Lung (tissue), 12 donors: Measurements from ENCODE around the gene TMEM80. TPM values are rescaled to one million over a fixed set of nuclear protein-coding genes. Genes with fewer than 3 reads are reported as not detected.

ENCODE experiments used
- ATAC-seq: fragments of 200-7000 bp; cut with Tn5 transposase; one replicate; pipeline ENCODE4 v1.9.1; 2020; ENCODE audit warnings: moderate number of reproducible peaks; ENCODE audit not compliant: insufficient read depth, low FRiP score
- DNase-seq, 3 donors: peaks; one replicate each; pipeline ENCODE4 v3.0.0-alpha.2; 2013 to 2017
- H3K27ac ChIP-seq, 2 donors: one replicate each; pipeline ENCODE4 v1.5.1; 2013; ENCODE audit warnings: mild to moderate bottlenecking in 2 of 2, moderate library complexity in 2 of 2, control low read depth in 1 of 2, inconsistent platforms in 1 of 2, low read depth in 1 of 2, low read length in 1 of 2
- H3K27me3 ChIP-seq, 3 donors: one replicate each; pipeline ENCODE4 v1.5.1; 2013; ENCODE audit warnings: low read length in 2 of 3; ENCODE audit not compliant: control insufficient read depth in 3 of 3, insufficient read depth in 3 of 3
- H3K36me3 ChIP-seq, 4 donors: one replicate each; pipeline ENCODE4 v1.5.1; 2013; ENCODE audit warnings: low read length in 4 of 4, mild to moderate bottlenecking in 1 of 4, moderate library complexity in 1 of 4; ENCODE audit not compliant: control insufficient read depth in 4 of 4, insufficient read depth in 4 of 4
- H3K4me1 ChIP-seq, 5 donors: one replicate each; pipeline ENCODE4 v1.5.1; 2013; ENCODE audit warnings: low read length in 5 of 5, mild to moderate bottlenecking in 2 of 5, moderate library complexity in 1 of 5; ENCODE audit not compliant: control insufficient read depth in 5 of 5, insufficient read depth in 5 of 5
- H3K4me3 ChIP-seq: one replicate; pipeline ENCODE4 v1.5.1; 2013; ENCODE audit warnings: mild to moderate bottlenecking, control low read depth, moderate library complexity
- H3K9ac ChIP-seq, 2 donors: one replicate each; pipeline ENCODE4 v1.5.1; 2013; ENCODE audit warnings: low read length in 2 of 2, control low read depth in 1 of 2; ENCODE audit not compliant: insufficient read depth in 1 of 2
- H3K9me3 ChIP-seq, 4 donors: one replicate each; pipeline ENCODE4 v1.5.1; 2013; ENCODE audit warnings: low read length in 3 of 4, mild to moderate bottlenecking in 1 of 4, moderate library complexity in 1 of 4; ENCODE audit not compliant: control insufficient read depth in 4 of 4, insufficient read depth in 3 of 4
- CTCF ChIP-seq: IDR thresholded peaks from 2 replicates; pipeline ENCODE4 v1.5.1; 2012; ENCODE audit warnings: mild to moderate bottlenecking; ENCODE audit errors: control extremely low read depth, extremely low read depth
- WGBS, 2 donors: extraction: QIAGEN DNeasy Blood & Tissue Kit; methylation state at CpG; one replicate each; pipeline ENCODE4 v1.1.7; 2013; 5-methylcytosine and 5-hydroxymethylcytosine counted together
- polyA plus RNA-seq, 2 donors: library from polyadenylated mRNA; stranded (reverse); fragments of 200-250 nt; gene quantifications; one replicate each; pipeline ENCODE4 v1.2.1, GENCODE V29; 2013
- total RNA-seq, 2 donors: library from RNA; depleted of rRNA in 1 of 2; stranded (reverse); fragments of >200 nt in 1 of 2; gene quantifications; one replicate each; pipeline ENCODE4 v1.2.1, GENCODE V29; 2014 to 2021
- donor health status: control.
- donor health status: control.
- donor health status: Bipolar disorder and iron deficiency.
- donor health status: healthy.
- donor health status: DM: yes; HTN: yes; CAD: no.

The TMEM80 gene
- total and polyA plus RNA-seq, 4 donors = 10.3 to 28.1 (median 18.5) TPM

- no peak overlapping the region for H3K9ac ChIP-seq
- no peak for ATAC-seq
- no peaks in the 10 kb centered on the region for H3K27me3 ChIP-seq
- WGBS, 2 donors = 92 to 93% methylated on average over 30 of the region's 30 CpGs
- H3K4me3 ChIP-seq = no peak overlapping the region
- no peak for DNase-seq
- H3K9me3 ChIP-seq = no peaks in the 10 kb centered on the region
- TF ChIP-seq CTCF = no peak
- H3K27ac ChIP-seq = no peak overlapping the region
- peaks cover 0 to 2% (median 0%) of the 10 kb centered on the region in 5 donors for H3K4me1 ChIP-seq
- H3K36me3 ChIP-seq = peaks cover 16 to 49% (median 29%) of the 10 kb centered on the region in 4 donors
Measured at GRCh38 chr11:686451-687243, 9.0 kb upstream of the TMEM80 start.

GRCh38 chr11:687751-688150, 7.9 kb upstream of the TMEM80 start:
- ATAC-seq (no peak), DNase-seq (no peak)
- H3K27me3 ChIP-seq = no peaks in the 10 kb centered on the region
- H3K27ac ChIP-seq = no peak overlapping the region
- no peak for TF ChIP-seq CTCF
- 91 to 93% methylated on average over 13 of the region's 13 CpGs for WGBS, 2 donors
- no peaks in the 10 kb centered on the region for H3K9me3 ChIP-seq
- peaks cover 0 to 2% (median 0%) of the 10 kb centered on the region in 5 donors for H3K4me1 ChIP-seq
- no peak overlapping the region for H3K4me3 ChIP-seq
- H3K36me3 ChIP-seq = peaks cover 11 to 41% (median 25%) of the 10 kb centered on the region in 4 donors
- H3K9ac ChIP-seq = no peak overlapping the region

- 46 to 76% methylated on average over 9 of the region's 9 CpGs for WGBS, 2 donors
- H3K4me1 ChIP-seq = peaks cover 0 to 10% (median 4%) of the 10 kb centered on the region in 5 donors
- H3K4me3 ChIP-seq = no peak overlapping the region
- DNase-seq (no peak), ATAC-seq (no peak)
- no peak for TF ChIP-seq CTCF
- H3K36me3 ChIP-seq = peaks cover 10 to 38% (median 17%) of the 10 kb centered on the region in 4 donors
- H3K27me3 ChIP-seq = no peaks in the 10 kb centered on the region
- H3K9ac ChIP-seq = no peak overlapping the region
- no peak overlapping the region for H3K27ac ChIP-seq
- no peaks in the 10 kb centered on the region for H3K9me3 ChIP-seq
Measured at GRCh38 chr11:688681-689080, 6.9 kb upstream of the TMEM80 start.
